HepG2 (cell line): Measurements from ENCODE around the gene TRIM3. TPM values are rescaled to one million over a fixed set of nuclear protein-coding genes. Genes with fewer than 3 reads are reported as not detected.

Source experiments
- ATAC-seq: fragments of 200-7000 bp; cut with Tn5 transposase; 3 replicates; pipeline ENCODE4 v1.9.1; 2020; ENCODE audit warnings: mild to moderate bottlenecking, moderate library complexity
- BruUV-seq: library from RNA; stranded (reverse); fragments of 400-500 nt; replicated peaks from 2 replicates; lab custom pipeline; 2021; lab: Mats Ljungman, UMichigan
- CTCF ChIA-PET: fragments of 300-600 bp; formaldehyde crosslinking; extraction: SDS; loops from one replicate; lab custom pipeline; 2021; ENCODE audit warnings: low total read pairs, inconsistent platforms, low intra/inter-chr PET ratio; lab: Yijun Ruan, JAX
- POLR2A ChIA-PET: fragments of 350-600 bp; sonication (Branson Sonifier 250); formaldehyde crosslinking; loops from one replicate; lab custom pipeline; 2020; ENCODE audit warnings: antibody characterized with exemption, inconsistent platforms; lab: Yijun Ruan, JAX
- DNase-seq: peaks from one replicate; pipeline ENCODE4 v3.0.0-alpha.2; 2015; ENCODE audit warnings: low spot score
- FAIRE-seq: peaks from 3 replicates; lab custom pipeline; 2011; peaks lifted over from hg19 to GRCh38; lab: Jason Lieb, UNC
- H2AFZ ChIP-seq: one replicate; pipeline ENCODE4 v1.6.1; 2011; ENCODE audit warnings: low read length, inconsistent platforms
- H3K27ac ChIP-seq: fragments of 300-600 bp; 3 replicates; pipeline ENCODE4 v1.8.0; 2011; ENCODE audit warnings: mixed run types, mild to moderate bottlenecking, mixed read lengths, low read length, inconsistent platforms; ENCODE audit not compliant: insufficient read depth; ENCODE audit errors: extremely low read length
- H3K27me3 ChIP-seq, 2 experiments: fragments of 200-600 bp in 1 of 2; 2 replicates in 1 of 2; 3 replicates in 1 of 2; pipeline versions ENCODE4 v1.6.0 to v1.8.0; 2011; ENCODE audit warnings: low read length in 2 of 2, mild to moderate bottlenecking in 2 of 2, moderate library complexity in 2 of 2, inconsistent platforms in 1 of 2; ENCODE audit not compliant: insufficient read depth in 2 of 2, control insufficient read depth in 1 of 2
- H3K36me3 ChIP-seq, 2 experiments: fragments of 200-600 bp in 1 of 2; replicated peaks in 1 of 2; 2 replicates in 1 of 2; 3 replicates in 1 of 2; pipeline versions ENCODE4 v1.5.1 to v1.8.0; 2011; ENCODE audit warnings: low read length in 2 of 2, inconsistent platforms in 1 of 2; ENCODE audit not compliant: insufficient read depth in 2 of 2, control insufficient read depth in 1 of 2
- H3K4me1 ChIP-seq: 2 replicates; pipeline ENCODE4 v1.5.1; 2012; ENCODE audit warnings: low read length, inconsistent platforms; ENCODE audit not compliant: insufficient read depth
- H3K4me2 ChIP-seq: 2 replicates; pipeline ENCODE4 v1.6.0; 2011; ENCODE audit warnings: low read depth, low read length, inconsistent platforms
- H3K4me3 ChIP-seq, 3 experiments: fragments of 200-600 bp in 1 of 3; sonication (generic), shearing (Covaris generic) in 1 of 3; replicated peaks in 1 of 3; 2 replicates each; pipeline ENCODE4 v1.5.1; 2011 to 2016; ENCODE audit warnings: low read length in 3 of 3, inconsistent platforms in 2 of 3, low read depth in 2 of 3, mild to moderate bottlenecking in 2 of 3, control low read depth in 1 of 3, mixed read lengths in 1 of 3; ENCODE audit not compliant: insufficient read depth in 1 of 3
- H3K79me2 ChIP-seq: one replicate; pipeline ENCODE4 v1.6.1; 2011; ENCODE audit warnings: low read length, inconsistent platforms; ENCODE audit not compliant: insufficient read depth
- H3K9ac ChIP-seq: 2 replicates; pipeline ENCODE4 v1.6.0; 2011; ENCODE audit warnings: mild to moderate bottlenecking, low read depth, low read length, inconsistent platforms; ENCODE audit not compliant: insufficient read depth
- H3K9me3 ChIP-seq: 2 replicates; pipeline ENCODE4 v1.5.1; 2012; ENCODE audit warnings: mild to moderate bottlenecking, low read length
- H4K20me1 ChIP-seq: 2 replicates; pipeline ENCODE4 v1.6.0; 2011; ENCODE audit warnings: inconsistent platforms, mild to moderate bottlenecking, low read length, moderate library complexity; ENCODE audit not compliant: insufficient read depth
- HES4 ChIP-seq: sonication (generic); formaldehyde crosslinking; IDR thresholded peaks from 2 replicates; pipeline ENCODE4 v1.9.0; 2021; ENCODE audit warnings: mild to moderate bottlenecking, missing genetic modification reagents, borderline replicate concordance
- IKZF1 ChIP-seq: fragments of 450-650 bp; IDR thresholded peaks from 2 replicates; pipeline ENCODE4 v1.7.1; 2016
- LCORL ChIP-seq, 2 experiments: fragments of 450-650 bp in 1 of 2; sonication (generic) in 1 of 2; formaldehyde crosslinking in 1 of 2; IDR thresholded peaks; 2 replicates each; pipeline versions ENCODE4 v1.5.0 to v1.6.1; 2017 to 2020; ENCODE audit warnings: antibody characterized with exemption in 1 of 2, missing genetic modification reagents in 1 of 2
- MIXL1 ChIP-seq: IDR thresholded peaks from 2 replicates; pipeline ENCODE4 v1.6.1; 2016
- NR2F6 ChIP-seq, 2 experiments: IDR thresholded peaks; 2 replicates each; pipeline ENCODE4 v1.6.1; 2016; ENCODE audit warnings: antibody characterized with exemption in 1 of 2, mild to moderate bottlenecking in 1 of 2
- RAD21 ChIP-seq: fragments of 450-650 bp; formaldehyde crosslinking; IDR thresholded peaks from 2 replicates; pipeline ENCODE4 v1.5.0; 2020; ENCODE audit warnings: mild to moderate bottlenecking
- SMARCC2 ChIP-seq: fragments of 450-650 bp; IDR thresholded peaks from 2 replicates; pipeline ENCODE4 v1.6.1; 2017; ENCODE audit warnings: antibody characterized with exemption, mild to moderate bottlenecking
- SMC3 ChIP-seq: IDR thresholded peaks from 2 replicates; pipeline ENCODE4 v1.6.1; 2011; ENCODE audit warnings: low read length, improper control_type of control experiment
- STAG1 ChIP-seq: sonication (generic); formaldehyde crosslinking; IDR thresholded peaks from 2 replicates; pipeline ENCODE4 v1.4.0; 2020; ENCODE audit warnings: missing genetic modification reagents
- TCF12 ChIP-seq, 2 experiments: fragments of 450-650 bp in 1 of 2; sonication (generic) in 1 of 2; formaldehyde crosslinking in 1 of 2; IDR thresholded peaks; 2 replicates each; pipeline versions ENCODE4 v1.6.1 to v1.8.0; 2017 to 2022; ENCODE audit warnings: antibody characterized with exemption in 1 of 2, mild to moderate bottlenecking in 1 of 2, missing genetic modification reagents in 1 of 2, moderate library complexity in 1 of 2
- U2AF1 ChIP-seq: fragments of 200-400 bp; formaldehyde crosslinking; optimal IDR thresholded peaks from 2 replicates; pipeline ENCODE3; 2017; ENCODE audit warnings: mild to moderate bottlenecking, low read depth, low read length
- ZNF576 ChIP-seq: sonication (generic); formaldehyde crosslinking; IDR thresholded peaks from 2 replicates; pipeline ENCODE4 v1.4.0; 2020; ENCODE audit warnings: mild to moderate bottlenecking, missing genetic modification reagents
- WGBS: methylation state at CpG from one replicate; pipeline ENCODE4 v1.1.6; 2017; ENCODE audit warnings: low lambda C conversion rate; 5-methylcytosine and 5-hydroxymethylcytosine counted together
- in situ Hi-C: cut with HindIII; loops from 2 replicates; pipeline ENCODE4 v1.10.0; 2017; ENCODE audit warnings: low pct_unique_long_range_greater_than_20kb; ENCODE audit not compliant: extremely low pct_ligation_motif_present
- intact Hi-C: fragments of 100-400 bp; cut with micrococcal nuclease; formaldehyde crosslinking; loops from one replicate; pipeline ENCODE4 v1.10.0; 2022; ENCODE audit not compliant: unreplicated experiment
- polyA plus RNA-seq, 8 experiments: library from polyadenylated mRNA; depleted of rRNA in 3 of 8; stranded (reverse) in 7 of 8; unstranded in 1 of 8; fragments of >200 nt; fragmentation: Illumina TruSeq in 4 of 8; extraction: Trizol in 4 of 8; gene quantifications; 2 replicates each; pipeline versions ENCODE4 v1.2.1 to v1.2.3, GENCODE V29; 2011 to 2016; ENCODE audit warnings: low read depth in 4 of 8, missing spikeins in 1 of 8, mixed read lengths in 1 of 8; ENCODE audit not compliant: insufficient read depth in 1 of 8
- total RNA-seq, 5 experiments: library from RNA; depleted of rRNA; stranded (reverse); fragments of >200 nt; fragmentation: Illumina TruSeq; extraction: Trizol; gene quantifications; 2 replicates each; pipeline ENCODE4 v1.2.3, GENCODE V29; 2016; ENCODE audit warnings: low read depth in 1 of 5
- TF ChIP-seq, protein P1 (sequence below): sonication (generic); formaldehyde crosslinking; IDR thresholded peaks from 2 replicates; pipeline ENCODE4 v1.9.0; 2021; ENCODE audit warnings: missing genetic modification reagents, mild to moderate bottlenecking, borderline replicate concordance
- TF ChIP-seq, protein P2 (sequence below): sonication (generic); formaldehyde crosslinking; IDR thresholded peaks from 2 replicates; pipeline ENCODE4 v1.4.0; 2020; ENCODE audit warnings: missing genetic modification reagents, mild to moderate bottlenecking, borderline replicate concordance
- TF ChIP-seq, protein P3 (sequence below): IDR thresholded peaks from 2 replicates; pipeline ENCODE4 v1.6.1; 2012; ENCODE audit warnings: low read depth, low read length, improper control_type of control experiment

Gene TRIM3
- total and polyA plus RNA-seq, 2 of the 13 experiments (the other 11 are each of a cell fraction or from before 2014, with no cell fraction given): 3.6 to 6.3 TPM

GRCh38 chr11:6516865-6517264, 43.1 kb upstream of the TRIM3 start (continued):
- TF ChIP-seq, protein P1, sequence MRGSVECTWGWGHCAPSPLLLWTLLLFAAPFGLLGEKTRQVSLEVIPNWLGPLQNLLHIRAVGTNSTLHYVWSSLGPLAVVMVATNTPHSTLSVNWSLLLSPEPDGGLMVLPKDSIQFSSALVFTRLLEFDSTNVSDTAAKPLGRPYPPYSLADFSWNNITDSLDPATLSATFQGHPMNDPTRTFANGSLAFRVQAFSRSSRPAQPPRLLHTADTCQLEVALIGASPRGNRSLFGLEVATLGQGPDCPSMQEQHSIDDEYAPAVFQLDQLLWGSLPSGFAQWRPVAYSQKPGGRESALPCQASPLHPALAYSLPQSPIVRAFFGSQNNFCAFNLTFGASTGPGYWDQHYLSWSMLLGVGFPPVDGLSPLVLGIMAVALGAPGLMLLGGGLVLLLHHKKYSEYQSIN (CRISPR knock-in tag): no peak
- TF ChIP-seq, protein P2, sequence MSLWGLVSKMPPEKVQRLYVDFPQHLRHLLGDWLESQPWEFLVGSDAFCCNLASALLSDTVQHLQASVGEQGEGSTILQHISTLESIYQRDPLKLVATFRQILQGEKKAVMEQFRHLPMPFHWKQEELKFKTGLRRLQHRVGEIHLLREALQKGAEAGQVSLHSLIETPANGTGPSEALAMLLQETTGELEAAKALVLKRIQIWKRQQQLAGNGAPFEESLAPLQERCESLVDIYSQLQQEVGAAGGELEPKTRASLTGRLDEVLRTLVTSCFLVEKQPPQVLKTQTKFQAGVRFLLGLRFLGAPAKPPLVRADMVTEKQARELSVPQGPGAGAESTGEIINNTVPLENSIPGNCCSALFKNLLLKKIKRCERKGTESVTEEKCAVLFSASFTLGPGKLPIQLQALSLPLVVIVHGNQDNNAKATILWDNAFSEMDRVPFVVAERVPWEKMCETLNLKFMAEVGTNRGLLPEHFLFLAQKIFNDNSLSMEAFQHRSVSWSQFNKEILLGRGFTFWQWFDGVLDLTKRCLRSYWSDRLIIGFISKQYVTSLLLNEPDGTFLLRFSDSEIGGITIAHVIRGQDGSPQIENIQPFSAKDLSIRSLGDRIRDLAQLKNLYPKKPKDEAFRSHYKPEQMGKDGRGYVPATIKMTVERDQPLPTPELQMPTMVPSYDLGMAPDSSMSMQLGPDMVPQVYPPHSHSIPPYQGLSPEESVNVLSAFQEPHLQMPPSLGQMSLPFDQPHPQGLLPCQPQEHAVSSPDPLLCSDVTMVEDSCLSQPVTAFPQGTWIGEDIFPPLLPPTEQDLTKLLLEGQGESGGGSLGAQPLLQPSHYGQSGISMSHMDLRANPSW (CRISPR knock-in tag): no peak
- TF ChIP-seq SMARCC2 (no peak), U2AF1 (no peak), TCF12 (IDR thresholded peaks at IDR 0.05) (no peak), TCF12 (CRISPR knock-in tag; IDR thresholded peaks at IDR 0.05) (no peak), HES4 (CRISPR knock-in tag) (no peak)

DNA sequence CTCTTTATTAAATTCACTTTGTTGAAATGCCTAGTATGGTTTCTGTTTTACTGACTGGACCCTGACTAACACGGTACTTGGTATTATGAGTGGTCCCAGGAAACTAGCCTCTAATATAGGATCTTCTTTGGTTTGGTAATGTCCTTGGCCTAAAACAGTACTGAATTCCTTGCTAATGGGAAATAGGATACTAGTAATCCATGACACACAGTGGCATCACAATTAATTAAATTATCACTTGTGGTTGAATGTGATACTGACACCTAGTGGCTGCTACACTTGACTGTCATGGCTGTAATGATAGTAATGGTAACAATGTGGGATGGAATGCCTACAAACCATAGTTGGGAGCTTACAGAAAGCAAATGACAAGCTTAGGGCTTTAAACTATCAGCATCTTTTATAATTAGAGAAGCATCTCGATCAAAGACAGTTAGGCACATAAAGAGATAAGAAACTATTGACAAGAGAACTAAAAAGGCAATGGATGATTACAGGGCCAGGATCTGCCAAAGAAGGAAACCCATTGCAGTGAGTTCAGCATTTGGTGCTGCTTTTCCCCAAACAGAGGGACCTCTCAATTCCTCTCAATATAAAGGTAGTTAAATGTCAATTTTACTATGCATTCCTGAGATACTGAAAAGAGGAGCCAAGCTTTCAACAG, 32.0 kb upstream of the TRIM3 start:
- H3K36me3 ChIP-seq: peaks cover 2 to 8% of the 10 kb centered on the region in 2 experiments; a peak in 4 of 5 replicates
- WGBS: 48% methylated on average over 2 of the region's 2 CpGs
- no peak overlapping the region for H3K9ac ChIP-seq
- no peak overlapping the region for H3K27ac ChIP-seq
- in situ Hi-C loops (loop anchor here (10.0 kb wide), 1 partner anchor 121 kb away; no protein-coding TSS in a partner anchor), intact Hi-C loops (loop anchor here (1.0 to 2.0 kb wide), 3 partner anchors 25 to 126 kb away; partner anchors contain the start of genes ARFIP2 and TIMM10B)
- peak; percentile 25 for DNase-seq
- no peaks in the 10 kb centered on the region for H3K4me1 ChIP-seq
- no peaks in the 10 kb centered on the region for H4K20me1 ChIP-seq
- BruUV-seq: no TSS peak
- H3K9me3 ChIP-seq: no peaks in the 10 kb centered on the region
- H3K4me2 ChIP-seq: no peak overlapping the region
- no peaks in the 10 kb centered on the region; a peak in 1 of 5 replicates for H3K27me3 ChIP-seq
- H3K79me2 ChIP-seq: no peaks in the 10 kb centered on the region
- POLR2A ChIA-PET: interaction anchor here (1.1 to 2.0 kb wide), 3 partner anchors 14 to 126 kb away, joined by 3 to 7 read pairs (median 3); no protein-coding TSS in a partner anchor
- peak; percentile 78 for ATAC-seq
- CTCF ChIA-PET: interaction anchor here (1.2 to 1.7 kb wide), 3 partner anchors 67 to 127 kb away, joined by 4 to 23 read pairs (median 9); no protein-coding TSS in a partner anchor
- H3K4me3 ChIP-seq: no peak overlapping the region
- no peak overlapping the region for H2AFZ ChIP-seq
- peak; percentile 57 for FAIRE-seq
- TF ChIP-seq SMC3: peak; percentile 60; the same call in 1 of the 2 replicates
- peak; percentile 95 for TF ChIP-seq MIXL1 (CRISPR knock-in tag)
- no peak for TF ChIP-seq ZNF576 (CRISPR knock-in tag)
- 0 out of 2 replicates have a peak, but pooled peaks have one; percentile 36 for TF ChIP-seq RAD21 (CRISPR knock-in tag)
- no peak for TF ChIP-seq LCORL (IDR thresholded peaks at IDR 0.05)
- TF ChIP-seq LCORL (CRISPR knock-in tag; IDR thresholded peaks at IDR 0.05): no peak
- TF ChIP-seq NR2F6 (IDR thresholded peaks at IDR 0.05): no peak
- no peak for TF ChIP-seq NR2F6 (CRISPR knock-in tag; IDR thresholded peaks at IDR 0.05)
- peak; percentile 66 for TF ChIP-seq STAG1 (CRISPR knock-in tag)
- TF ChIP-seq, protein P3, sequence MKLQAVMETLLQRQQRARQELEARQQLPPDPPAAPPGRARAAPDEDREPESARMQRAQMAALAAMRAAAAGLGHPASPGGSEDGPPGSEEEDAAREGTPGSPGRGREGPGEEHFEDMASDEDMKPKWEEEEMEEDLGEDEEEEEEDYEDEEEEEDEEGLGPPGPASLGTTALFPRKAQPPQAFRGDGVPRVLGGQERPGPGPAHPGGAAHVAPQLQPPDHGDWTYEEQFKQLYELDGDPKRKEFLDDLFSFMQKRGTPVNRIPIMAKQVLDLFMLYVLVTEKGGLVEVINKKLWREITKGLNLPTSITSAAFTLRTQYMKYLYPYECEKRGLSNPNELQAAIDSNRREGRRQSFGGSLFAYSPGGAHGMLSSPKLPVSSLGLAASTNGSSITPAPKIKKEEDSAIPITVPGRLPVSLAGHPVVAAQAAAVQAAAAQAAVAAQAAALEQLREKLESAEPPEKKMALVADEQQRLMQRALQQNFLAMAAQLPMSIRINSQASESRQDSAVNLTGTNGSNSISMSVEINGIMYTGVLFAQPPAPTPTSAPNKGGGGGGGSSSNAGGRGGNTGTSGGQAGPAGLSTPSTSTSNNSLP: no peak
- no peak for TF ChIP-seq IKZF1
